Measurements from ENCODE around the gene MGMT. TPM values are rescaled to one million over a fixed set of nuclear protein-coding genes. Genes with fewer than 3 reads are reported as not detected.

The MGMT gene
- total and polyA plus RNA-seq, 2 of the 4 experiments (the other 2 are of a cell fraction), result 11.5 to 17.8 TPM

- Histone ChIP-seq H3K9me1 (ENCODE audit: insufficient read depth, low read length) (no peaks in the 10 kb centered on the region), H3K4me1 (ENCODE audit: control insufficient read depth, insufficient read depth, low read length) (peaks cover 2% of the 10 kb centered on the region; the same call in 1 of the 2 replicates), H3K9me3 (ENCODE audit: control insufficient read depth, insufficient read depth, low read length) (no peaks in the 10 kb centered on the region), H3K14ac (replicated peaks; ENCODE audit: low read depth, low read length) (no peak overlapping the region), H2BK120ac (ENCODE audit: low read depth, low read length) (no peak overlapping the region), H3K4me3 (ENCODE audit: insufficient read depth, low read depth, low read length) (no peak overlapping the region), H3K56ac (ENCODE audit: extremely low read depth, insufficient read depth, low read length) (no peak overlapping the region), H3K36me3 (ENCODE audit: control insufficient read depth, insufficient read depth, low read length) (no peaks in the 10 kb centered on the region), H4K8ac (ENCODE audit: low read depth in 2 of 2, low read length in 2 of 2) (no peak overlapping the region), H3K4ac (ENCODE audit: low read depth, low read length) (no peak overlapping the region), H3K27ac (ENCODE audit: insufficient read depth, low read length) (no peak overlapping the region), H2AFZ (replicated peaks; ENCODE audit: low read length, poor library complexity) (no peak overlapping the region), H3K9ac (ENCODE audit: low read depth, low read length) (no peak overlapping the region), H4K20me1 (ENCODE audit: insufficient read depth, low read length) (no peaks in the 10 kb centered on the region), H2BK20ac (ENCODE audit: low read depth, low read length) (no peak overlapping the region), H4K91ac (ENCODE audit: insufficient read depth, low read depth, low read length) (no peak overlapping the region), H3K4me2 (ENCODE audit: low read depth, low read length) (no peak overlapping the region), H2AK9ac (replicated peaks; ENCODE audit: low read depth, low read length, poor library complexity) (no peak overlapping the region), H3K18ac (ENCODE audit: low read depth, low read length) (no peak overlapping the region), H3K79me1 (ENCODE audit: low read depth in 1 of 2, low read length in 2 of 2) (no peaks in the 10 kb centered on the region), H2BK15ac (ENCODE audit: low read depth, low read length) (no peak overlapping the region), H2BK5ac (ENCODE audit: low read depth, low read length, poor library complexity, severe bottlenecking) (no peak overlapping the region), H3K27me3 (ENCODE audit: control insufficient read depth, insufficient read depth, low read length) (no peaks in the 10 kb centered on the region), H3K23ac (ENCODE audit: low read depth, low read length) (no peak overlapping the region), H2AK5ac (ENCODE audit: low read depth, low read length) (no peak overlapping the region), H4K5ac (ENCODE audit: low read depth, low read length) (no peak overlapping the region)
- WGBS, 2 experiments (ENCODE audit: extremely low coverage in 2 of 2, insufficient read length in 1 of 2), result no CpG with 5 or more reads among the region's 11 CpGs
- intact Hi-C loops (cut with micrococcal nuclease), result no loop called here
- ChIA-PET POLR2A (ENCODE audit: unreplicated experiment) (no interaction called here), CTCF (no interaction called here)
- in situ Hi-C loops (cut with MboI; ENCODE audit: low sequenced_read_pairs), result no loop called here
- ATAC-seq (ENCODE audit: low read depth) (no peak), DNase-seq (no peak)
- dilution Hi-C loops (cut with HindIII; ENCODE audit: low sequenced_read_pairs, unreplicated experiment), result no loop called here
- TF ChIP-seq RFX5 (IDR thresholded peaks at IDR 0.05; ENCODE audit: low read depth, low read length), result no peak
- TF ChIP-seq POLR2A (IDR thresholded peaks at IDR 0.05; ENCODE audit: low read depth, low read length), result no peak
- TF ChIP-seq CHD1 (IDR thresholded peaks at IDR 0.05; ENCODE audit: low read depth, low read length), result no peak
- no peak for TF ChIP-seq RAD21 (IDR thresholded peaks at IDR 0.05; ENCODE audit: low read length)
- TF ChIP-seq NFE2L2 (IDR thresholded peaks at IDR 0.05; ENCODE audit: low read depth, low read length), result no peak
- no TSS peak for BruUV-seq (replicated peaks)
These were observed 186.8 kb downstream of the MGMT start for GRCh38 chr10:129653861-129654260.

Data from IMR-90 (cell line).